Measurements from ENCODE around the gene MOSMO. TPM values are rescaled to one million over a fixed set of nuclear protein-coding genes. Genes with fewer than 3 reads are reported as not detected.

MOSMO gene
- total and polyA plus RNA-seq, 2 of the 4 experiments (the other 2 are of a cell fraction) = 10.5 to 16.0 TPM

DNA sequence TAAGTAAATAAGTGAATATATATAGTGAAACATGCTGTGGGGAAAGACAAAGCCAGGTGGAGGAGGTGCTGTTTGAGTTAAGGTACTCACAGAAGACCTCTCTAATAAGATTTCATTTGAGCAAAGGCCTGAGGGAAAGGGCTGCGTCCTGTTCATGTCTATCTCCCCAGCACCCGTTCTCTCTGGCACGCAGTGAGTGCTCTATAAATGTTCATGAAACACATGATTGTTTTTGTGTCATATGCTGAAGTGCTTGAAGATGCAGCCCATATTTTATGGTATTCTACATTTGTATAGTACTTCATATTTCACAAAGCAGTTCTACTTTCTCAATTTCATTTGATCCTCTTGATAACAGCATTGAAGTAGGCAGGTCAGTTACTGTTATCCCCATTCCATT is 85.4 kb downstream of the MOSMO start:
- WGBS, 2 experiments (ENCODE audit: extremely low coverage in 2 of 2, insufficient read length in 1 of 2) = no CpG with 5 or more reads among the region's 3 CpGs
- no peak overlapping the region for H2BK15ac ChIP-seq (ENCODE audit: low read depth, low read length)
- TF ChIP-seq MAZ (IDR thresholded peaks at IDR 0.05; ENCODE audit: borderline replicate concordance, low read depth, low read length) (no peak), CEBPB (IDR thresholded peaks at IDR 0.05; ENCODE audit: low read depth, low read length) (no peak), FOS (IDR thresholded peaks at IDR 0.05; ENCODE audit: low read depth, low read length) (no peak), RAD21 (IDR thresholded peaks at IDR 0.05; ENCODE audit: low read length) (no peak), CHD1 (IDR thresholded peaks at IDR 0.05; ENCODE audit: low read depth, low read length) (no peak), POLR2A (IDR thresholded peaks at IDR 0.05; ENCODE audit: low read depth, low read length) (no peak), RFX5 (IDR thresholded peaks at IDR 0.05; ENCODE audit: low read depth, low read length) (no peak), MAFK (IDR thresholded peaks at IDR 0.05; ENCODE audit: low read depth, low read length) (no peak), RCOR1 (IDR thresholded peaks at IDR 0.05; ENCODE audit: insufficient replicate concordance, low read length) (no peak), SMC3 (IDR thresholded peaks at IDR 0.05; ENCODE audit: low read depth, low read length) (no peak), NFE2L2 (IDR thresholded peaks at IDR 0.05; ENCODE audit: low read depth, low read length) (no peak), MXI1 (IDR thresholded peaks at IDR 0.05; ENCODE audit: borderline replicate concordance, low read depth, low read length) (no peak)
- TF ChIP-seq, protein P1, sequence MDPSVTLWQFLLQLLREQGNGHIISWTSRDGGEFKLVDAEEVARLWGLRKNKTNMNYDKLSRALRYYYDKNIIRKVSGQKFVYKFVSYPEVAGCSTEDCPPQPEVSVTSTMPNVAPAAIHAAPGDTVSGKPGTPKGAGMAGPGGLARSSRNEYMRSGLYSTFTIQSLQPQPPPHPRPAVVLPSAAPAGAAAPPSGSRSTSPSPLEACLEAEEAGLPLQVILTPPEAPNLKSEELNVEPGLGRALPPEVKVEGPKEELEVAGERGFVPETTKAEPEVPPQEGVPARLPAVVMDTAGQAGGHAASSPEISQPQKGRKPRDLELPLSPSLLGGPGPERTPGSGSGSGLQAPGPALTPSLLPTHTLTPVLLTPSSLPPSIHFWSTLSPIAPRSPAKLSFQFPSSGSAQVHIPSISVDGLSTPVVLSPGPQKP (IDR thresholded peaks at IDR 0.05; ENCODE audit: borderline replicate concordance, low read depth, low read length) = no peak
- TF ChIP-seq, protein P2, sequence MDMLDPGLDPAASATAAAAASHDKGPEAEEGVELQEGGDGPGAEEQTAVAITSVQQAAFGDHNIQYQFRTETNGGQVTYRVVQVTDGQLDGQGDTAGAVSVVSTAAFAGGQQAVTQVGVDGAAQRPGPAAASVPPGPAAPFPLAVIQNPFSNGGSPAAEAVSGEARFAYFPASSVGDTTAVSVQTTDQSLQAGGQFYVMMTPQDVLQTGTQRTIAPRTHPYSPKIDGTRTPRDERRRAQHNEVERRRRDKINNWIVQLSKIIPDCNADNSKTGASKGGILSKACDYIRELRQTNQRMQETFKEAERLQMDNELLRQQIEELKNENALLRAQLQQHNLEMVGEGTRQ (IDR thresholded peaks at IDR 0.05; ENCODE audit: low read depth, low read length) = no peak
- no peaks in the 10 kb centered on the region; the same call in 1 of the 2 replicates for H3K36me3 ChIP-seq (ENCODE audit: control insufficient read depth, insufficient read depth, low read length)
- no peak overlapping the region for H2BK120ac ChIP-seq (ENCODE audit: low read depth, low read length)
- no peak overlapping the region for H4K5ac ChIP-seq (ENCODE audit: low read depth, low read length)
- DNase-seq = no peak
- dilution Hi-C loops (cut with HindIII; ENCODE audit: low sequenced_read_pairs, unreplicated experiment) (no loop called here), intact Hi-C loops (cut with micrococcal nuclease) (no loop called here), in situ Hi-C loops (cut with MboI; ENCODE audit: low sequenced_read_pairs) (loop anchor here (5.0 kb wide), 1 partner anchor 89 kb away; no protein-coding TSS in a partner anchor)
- no peak overlapping the region for H3K56ac ChIP-seq (ENCODE audit: extremely low read depth, insufficient read depth, low read length)
- H2BK20ac ChIP-seq (ENCODE audit: low read depth, low read length) = no peak overlapping the region
- ChIA-PET POLR2A (ENCODE audit: unreplicated experiment) (no interaction called here), CTCF (interaction anchor here (2.1 kb wide), 1 partner anchor 95 kb away, joined by 5 read pairs; no protein-coding TSS in a partner anchor)
- no peaks in the 10 kb centered on the region for H3K9me3 ChIP-seq (ENCODE audit: control insufficient read depth, insufficient read depth, low read length)
- H4K91ac ChIP-seq (ENCODE audit: insufficient read depth, low read depth, low read length) = no peak overlapping the region
- no peak overlapping the region for H2AK9ac ChIP-seq (replicated peaks; ENCODE audit: low read depth, low read length, poor library complexity)
- H4K20me1 ChIP-seq (ENCODE audit: insufficient read depth, low read length) = no peaks in the 10 kb centered on the region
- ATAC-seq (ENCODE audit: low read depth) = no peak
- no peaks in the 10 kb centered on the region for H3K79me1 ChIP-seq (ENCODE audit: low read depth in 1 of 2, low read length in 2 of 2)
- H3K4me2 ChIP-seq (ENCODE audit: low read depth, low read length) = no peak overlapping the region
- peaks cover 7% of the 10 kb centered on the region for H3K4me1 ChIP-seq (ENCODE audit: control insufficient read depth, insufficient read depth, low read length)
- no peak overlapping the region for H3K9ac ChIP-seq (ENCODE audit: low read depth, low read length)
- no peaks in the 10 kb centered on the region; the same call in 1 of the 2 replicates for H3K9me1 ChIP-seq (ENCODE audit: insufficient read depth, low read length)
- no peak overlapping the region for H3K18ac ChIP-seq (ENCODE audit: low read depth, low read length)
- no peak overlapping the region for H2AK5ac ChIP-seq (ENCODE audit: low read depth, low read length)
- H3K23ac ChIP-seq (ENCODE audit: low read depth, low read length) = no peak overlapping the region
- H2AFZ ChIP-seq (replicated peaks; ENCODE audit: low read length, poor library complexity) = no peak overlapping the region
- H3K27ac ChIP-seq (ENCODE audit: insufficient read depth, low read length) = no peak overlapping the region
- H3K14ac ChIP-seq (replicated peaks; ENCODE audit: low read depth, low read length) = no peak overlapping the region
- no peak overlapping the region for H2BK5ac ChIP-seq (ENCODE audit: low read depth, low read length, poor library complexity, severe bottlenecking)
- no peak overlapping the region for H3K4ac ChIP-seq (ENCODE audit: low read depth, low read length)
- H4K8ac ChIP-seq (ENCODE audit: low read depth in 2 of 2, low read length in 2 of 2) = no peak overlapping the region
- H3K27me3 ChIP-seq (ENCODE audit: control insufficient read depth, insufficient read depth, low read length) = peaks cover 4% of the 10 kb centered on the region; the same call in 1 of the 2 replicates
- no TSS peak for BruUV-seq (replicated peaks)
- H3K4me3 ChIP-seq (ENCODE audit: insufficient read depth, low read depth, low read length) = no peak overlapping the region
